Endothelial cell of umbilical vein (primary cell): ENCODE measurements around the gene UBXN2A. TPM values are rescaled to one million over a fixed set of nuclear protein-coding genes. Genes with fewer than 3 reads are reported as not detected.

ENCODE experiments used
- BruUV-seq: library from RNA; stranded (reverse); fragments of 400-500 nt; replicated peaks from 2 replicates; lab custom pipeline; 2021; lab: Mats Ljungman, UMichigan
- CTCF ChIA-PET: fragments of 300-600, 350-600 bp; sonication (Branson Sonifier 250); formaldehyde crosslinking; loops from one replicate; lab custom pipeline; 2021; ENCODE audit warnings: antibody characterized with exemption, inconsistent platforms; lab: Charles Lee
- POLR2A ChIA-PET: fragments of 300-600, 350-600 bp; sonication (Branson Sonifier 250); formaldehyde crosslinking; loops from one replicate; lab custom pipeline; 2021; ENCODE audit warnings: antibody characterized with exemption, inconsistent platforms; lab: Charles Lee
- DNase-seq: peaks from one replicate; pipeline ENCODE4 v3.0.0-alpha.2; 2011; ENCODE audit warnings: low read depth, low spot score
- FAIRE-seq: peaks from 2 replicates; lab custom pipeline; 2011; peaks lifted over from hg19 to GRCh38; lab: Jason Lieb, UNC
- H2AFZ ChIP-seq: 2 replicates; pipeline ENCODE4 v1.6.0; 2012; ENCODE audit warnings: low read depth, low read length, control low read depth, inconsistent platforms
- H3K27ac ChIP-seq: 2 replicates; pipeline ENCODE4 v1.5.1; 2011; ENCODE audit warnings: low read depth, mild to moderate bottlenecking, control low read depth, low read length, moderate library complexity; ENCODE audit not compliant: insufficient read depth
- H3K27me3 ChIP-seq, 2 experiments: 2 replicates each; pipeline versions ENCODE4 v1.6.0 to v1.6.1; 2011; ENCODE audit warnings: low read length in 2 of 2, mixed read lengths in 1 of 2; ENCODE audit not compliant: control insufficient read depth in 2 of 2, insufficient read depth in 2 of 2
- H3K36me3 ChIP-seq, 2 experiments: 2 replicates in 1 of 2; 3 replicates in 1 of 2; pipeline ENCODE4 v1.5.1; 2011; ENCODE audit warnings: low read length in 2 of 2, mild to moderate bottlenecking in 1 of 2, moderate library complexity in 1 of 2; ENCODE audit not compliant: control insufficient read depth in 2 of 2, insufficient read depth in 2 of 2; ENCODE audit errors: extremely low read depth in 1 of 2
- H3K4me1 ChIP-seq: 3 replicates; pipeline ENCODE4 v1.5.1; 2011; ENCODE audit warnings: mild to moderate bottlenecking, low read length; ENCODE audit not compliant: control insufficient read depth, insufficient read depth; ENCODE audit errors: extremely low read depth
- H3K4me2 ChIP-seq: 2 replicates; pipeline ENCODE4 v1.6.1; 2011; ENCODE audit warnings: low read length, control low read depth, mixed read lengths; ENCODE audit not compliant: insufficient read depth
- H3K4me3 ChIP-seq, 3 experiments: fragments of 200-600 bp in 1 of 3; sonication (generic), shearing (Covaris generic) in 1 of 3; replicated peaks in 1 of 3; 2 replicates each; pipeline ENCODE4 v1.5.1; 2011 to 2016; ENCODE audit warnings: control low read depth in 3 of 3, low read length in 3 of 3, mild to moderate bottlenecking in 2 of 3, inconsistent platforms in 1 of 3, low read depth in 1 of 3, moderate library complexity in 1 of 3; ENCODE audit not compliant: insufficient read depth in 1 of 3
- H3K79me2 ChIP-seq: 2 replicates; pipeline ENCODE4 v1.6.0; 2012; ENCODE audit warnings: low read length, inconsistent platforms; ENCODE audit not compliant: control insufficient read depth, insufficient read depth
- H3K9ac ChIP-seq: replicated peaks from 2 replicates; pipeline ENCODE3; 2011; ENCODE audit warnings: low read length, control low read depth; ENCODE audit not compliant: insufficient read depth; ENCODE audit errors: extremely low read depth
- H3K9me1 ChIP-seq: replicated peaks from 3 replicates; pipeline ENCODE4 v1.6.0; 2011; ENCODE audit warnings: mild to moderate bottlenecking, low read length; ENCODE audit not compliant: control insufficient read depth, insufficient read depth; ENCODE audit errors: extremely low read depth
- H3K9me3 ChIP-seq: replicated peaks from 2 replicates; pipeline ENCODE4 v1.5.1; 2012; ENCODE audit warnings: low read length, inconsistent platforms; ENCODE audit not compliant: control insufficient read depth, insufficient read depth
- H4K20me1 ChIP-seq: replicated peaks from 2 replicates; pipeline ENCODE3; 2011; ENCODE audit warnings: mild to moderate bottlenecking, low read length; ENCODE audit not compliant: control insufficient read depth, insufficient read depth; ENCODE audit errors: extremely low read depth
- EZH2 ChIP-seq: IDR thresholded peaks from 2 replicates; pipeline ENCODE4 v1.6.1; 2012; ENCODE audit warnings: borderline replicate concordance, low read depth, mild to moderate bottlenecking, moderate library complexity, low read length, inconsistent platforms; ENCODE audit not compliant: severe bottlenecking
- FOS ChIP-seq: IDR thresholded peaks from 2 replicates; pipeline ENCODE4 v1.6.1; 2011; ENCODE audit warnings: mild to moderate bottlenecking, low read length, moderate library complexity, borderline replicate concordance; ENCODE audit not compliant: insufficient read depth
- GATA2 ChIP-seq: IDR thresholded peaks from 2 replicates; pipeline ENCODE4 v1.7.0; 2011; ENCODE audit warnings: low read depth, mild to moderate bottlenecking, moderate library complexity, mixed read lengths, low read length; ENCODE audit not compliant: insufficient read length, insufficient read depth
- JUN ChIP-seq: IDR thresholded peaks from 2 replicates; pipeline ENCODE4 v1.6.1; 2011; ENCODE audit warnings: borderline replicate concordance, low read depth; ENCODE audit not compliant: insufficient read length, insufficient read depth
- MYC ChIP-seq: IDR thresholded peaks from one replicate; pipeline ENCODE4 v1.6.1; 2011; ENCODE audit warnings: mild to moderate bottlenecking, low read depth, low read length
- POLR2A ChIP-seq: IDR thresholded peaks from 2 replicates; pipeline ENCODE4 v1.6.1; 2012; ENCODE audit warnings: low read depth, mild to moderate bottlenecking, control low read depth, low read length
- POLR2AphosphoS5 ChIP-seq: IDR thresholded peaks from 2 replicates; pipeline ENCODE4 v1.6.1; 2012; ENCODE audit warnings: low read depth, mild to moderate bottlenecking, control low read depth, low read length, moderate library complexity; ENCODE audit not compliant: insufficient read depth
- dilution Hi-C: fragments of 300-500 bp; cut with MboI; formaldehyde crosslinking; loops from one replicate; pipeline ENCODE4 v1.15.0; 2019; ENCODE audit warnings: low sequenced_read_pairs; ENCODE audit not compliant: extremely low pct_ligation_motif_present
- intact Hi-C: fragments of 100-400 bp; cut with micrococcal nuclease; formaldehyde crosslinking; loops from one replicate; pipeline ENCODE4 v1.10.0; 2022
- polyA plus RNA-seq, 4 experiments: library from polyadenylated mRNA; depleted of rRNA in 3 of 4; stranded (reverse) in 3 of 4; unstranded in 1 of 4; fragments of >200 nt; gene quantifications; 2 replicates each; pipeline versions ENCODE4 v1.2.1 to v1.2.3, GENCODE V29; 2011 to 2012; ENCODE audit warnings: missing spikeins in 1 of 4
- total RNA-seq: library from RNA; stranded (reverse); gene quantifications from 2 replicates; pipeline ENCODE4 v1.2.3, GENCODE V29; 2021
- TF ChIP-seq, protein P1 (sequence below), 2 donors: IDR thresholded peaks; 1 replicate in 1 of 2; 2 replicates in 1 of 2; pipeline ENCODE4 v1.5.1; 2011; ENCODE audit warnings: low read length in 2 of 2, mild to moderate bottlenecking in 2 of 2, moderate library complexity in 2 of 2, control low read depth in 1 of 2, inconsistent platforms in 1 of 2, low read depth in 1 of 2; ENCODE audit not compliant: insufficient read depth in 1 of 2; ENCODE audit errors: extremely low read depth in 1 of 2
- TF ChIP-seq, protein P2 (sequence below): IDR thresholded peaks from 2 replicates; pipeline ENCODE4 v1.6.1; 2011; ENCODE audit not compliant: insufficient read depth, insufficient read length

The UBXN2A gene
- total and polyA plus RNA-seq, 2 donors (not counting 3 experiments of a cell fraction or from before 2014, with no cell fraction given): 3.6 to 19.0 TPM

DNA sequence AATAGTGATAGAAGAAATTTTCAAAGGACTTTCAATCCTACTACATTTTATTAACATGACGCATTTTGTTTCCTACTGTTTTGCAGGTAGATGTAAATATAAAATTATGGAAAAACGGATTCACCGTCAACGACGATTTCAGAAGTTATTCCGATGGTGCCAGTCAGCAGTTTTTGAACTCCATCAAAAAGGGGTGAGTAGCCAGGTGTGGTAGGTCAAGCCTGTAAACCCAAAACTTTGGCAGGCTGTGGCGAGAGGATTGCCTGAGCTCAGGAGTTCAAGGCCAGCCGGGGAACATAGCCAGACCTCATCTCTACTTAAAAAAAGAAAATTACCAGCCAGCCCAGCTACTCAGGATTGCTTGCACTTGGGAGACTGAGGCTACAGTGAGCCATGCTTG is 36.6 kb downstream of the UBXN2A start:
- peaks cover 0 to 3% of the 10 kb centered on the region in 2 experiments for H3K36me3 ChIP-seq
- CTCF ChIA-PET: no interaction called here
- H3K27me3 ChIP-seq: no peaks in the 10 kb centered on the region
- no peaks in the 10 kb centered on the region for H4K20me1 ChIP-seq
- TF ChIP-seq, protein P1, sequence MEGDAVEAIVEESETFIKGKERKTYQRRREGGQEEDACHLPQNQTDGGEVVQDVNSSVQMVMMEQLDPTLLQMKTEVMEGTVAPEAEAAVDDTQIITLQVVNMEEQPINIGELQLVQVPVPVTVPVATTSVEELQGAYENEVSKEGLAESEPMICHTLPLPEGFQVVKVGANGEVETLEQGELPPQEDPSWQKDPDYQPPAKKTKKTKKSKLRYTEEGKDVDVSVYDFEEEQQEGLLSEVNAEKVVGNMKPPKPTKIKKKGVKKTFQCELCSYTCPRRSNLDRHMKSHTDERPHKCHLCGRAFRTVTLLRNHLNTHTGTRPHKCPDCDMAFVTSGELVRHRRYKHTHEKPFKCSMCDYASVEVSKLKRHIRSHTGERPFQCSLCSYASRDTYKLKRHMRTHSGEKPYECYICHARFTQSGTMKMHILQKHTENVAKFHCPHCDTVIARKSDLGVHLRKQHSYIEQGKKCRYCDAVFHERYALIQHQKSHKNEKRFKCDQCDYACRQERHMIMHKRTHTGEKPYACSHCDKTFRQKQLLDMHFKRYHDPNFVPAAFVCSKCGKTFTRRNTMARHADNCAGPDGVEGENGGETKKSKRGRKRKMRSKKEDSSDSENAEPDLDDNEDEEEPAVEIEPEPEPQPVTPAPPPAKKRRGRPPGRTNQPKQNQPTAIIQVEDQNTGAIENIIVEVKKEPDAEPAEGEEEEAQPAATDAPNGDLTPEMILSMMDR (IDR thresholded peaks at IDR 0.05; ENCODE audit: extremely low read depth in 1 of 2, insufficient read depth in 1 of 2, low read depth in 1 of 2, low read length in 2 of 2): no peak
- TF ChIP-seq JUN: no peak
- TF ChIP-seq EZH2: no peak
- no peak for TF ChIP-seq FOS
- TF ChIP-seq, protein P2, sequence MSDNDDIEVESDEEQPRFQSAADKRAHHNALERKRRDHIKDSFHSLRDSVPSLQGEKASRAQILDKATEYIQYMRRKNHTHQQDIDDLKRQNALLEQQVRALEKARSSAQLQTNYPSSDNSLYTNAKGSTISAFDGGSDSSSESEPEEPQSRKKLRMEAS: no peak
- TF ChIP-seq GATA2: no peak
- no peak for TF ChIP-seq POLR2A
- TF ChIP-seq POLR2AphosphoS5: no peak
- no peak for TF ChIP-seq MYC
- H3K9me1 ChIP-seq: no peaks in the 10 kb centered on the region
- no peak overlapping the region for H3K27ac ChIP-seq
- H3K4me1 ChIP-seq: no peaks in the 10 kb centered on the region
- BruUV-seq: no TSS peak
- no peak overlapping the region for H3K9ac ChIP-seq
- H2AFZ ChIP-seq: no peak overlapping the region
- DNase-seq: no peak
- FAIRE-seq: no peak
- no peak overlapping the region for H3K4me3 ChIP-seq
- intact Hi-C loops: no loop called here
- H3K79me2 ChIP-seq: no peaks in the 10 kb centered on the region
- H3K9me3 ChIP-seq: no peaks in the 10 kb centered on the region
- dilution Hi-C loops: no loop called here
- H3K4me2 ChIP-seq: no peak overlapping the region
- POLR2A ChIA-PET: no interaction called here
